HepG2 (cell line): ENCODE measurements around the gene SLC44A4. TPM values are rescaled to one million over a fixed set of nuclear protein-coding genes. Genes with fewer than 3 reads are reported as not detected.
"Not testable (repeated sequence)": the region's sequence is repeated elsewhere in the genome, so short reads cannot be mapped to it uniquely, and the experiment has no call there.

Source experiments
- ATAC-seq: fragments of 200-7000 bp; cut with Tn5 transposase; 3 replicates; pipeline ENCODE4 v1.9.1; 2020; ENCODE audit warnings: mild to moderate bottlenecking, moderate library complexity
- BruUV-seq: library from RNA; stranded (reverse); fragments of 400-500 nt; replicated peaks from 2 replicates; lab custom pipeline; 2021; lab: Mats Ljungman, UMichigan
- CTCF ChIA-PET: fragments of 300-600 bp; formaldehyde crosslinking; extraction: SDS; loops from one replicate; lab custom pipeline; 2021; ENCODE audit warnings: low total read pairs, inconsistent platforms, low intra/inter-chr PET ratio; lab: Yijun Ruan, JAX
- POLR2A ChIA-PET: fragments of 350-600 bp; sonication (Branson Sonifier 250); formaldehyde crosslinking; loops from one replicate; lab custom pipeline; 2020; ENCODE audit warnings: antibody characterized with exemption, inconsistent platforms; lab: Yijun Ruan, JAX
- DNase-seq: peaks from one replicate; pipeline ENCODE4 v3.0.0-alpha.2; 2015; ENCODE audit warnings: low spot score
- FAIRE-seq: peaks from 3 replicates; lab custom pipeline; 2011; peaks lifted over from hg19 to GRCh38; lab: Jason Lieb, UNC
- H2AFZ ChIP-seq: one replicate; pipeline ENCODE4 v1.6.1; 2011; ENCODE audit warnings: low read length, inconsistent platforms
- H3K27ac ChIP-seq: fragments of 300-600 bp; 3 replicates; pipeline ENCODE4 v1.8.0; 2011; ENCODE audit warnings: mixed run types, mild to moderate bottlenecking, mixed read lengths, low read length, inconsistent platforms; ENCODE audit not compliant: insufficient read depth; ENCODE audit errors: extremely low read length
- H3K27me3 ChIP-seq, 2 experiments: fragments of 200-600 bp in 1 of 2; 2 replicates in 1 of 2; 3 replicates in 1 of 2; pipeline versions ENCODE4 v1.6.0 to v1.8.0; 2011; ENCODE audit warnings: low read length in 2 of 2, mild to moderate bottlenecking in 2 of 2, moderate library complexity in 2 of 2, inconsistent platforms in 1 of 2; ENCODE audit not compliant: insufficient read depth in 2 of 2, control insufficient read depth in 1 of 2
- H3K36me3 ChIP-seq, 2 experiments: fragments of 200-600 bp in 1 of 2; replicated peaks in 1 of 2; 2 replicates in 1 of 2; 3 replicates in 1 of 2; pipeline versions ENCODE4 v1.5.1 to v1.8.0; 2011; ENCODE audit warnings: low read length in 2 of 2, inconsistent platforms in 1 of 2; ENCODE audit not compliant: insufficient read depth in 2 of 2, control insufficient read depth in 1 of 2
- H3K4me1 ChIP-seq: 2 replicates; pipeline ENCODE4 v1.5.1; 2012; ENCODE audit warnings: low read length, inconsistent platforms; ENCODE audit not compliant: insufficient read depth
- H3K4me2 ChIP-seq: 2 replicates; pipeline ENCODE4 v1.6.0; 2011; ENCODE audit warnings: low read depth, low read length, inconsistent platforms
- H3K4me3 ChIP-seq, 3 experiments: fragments of 200-600 bp in 1 of 3; sonication (generic), shearing (Covaris generic) in 1 of 3; replicated peaks in 1 of 3; 2 replicates each; pipeline ENCODE4 v1.5.1; 2011 to 2016; ENCODE audit warnings: low read length in 3 of 3, inconsistent platforms in 2 of 3, low read depth in 2 of 3, mild to moderate bottlenecking in 2 of 3, control low read depth in 1 of 3, mixed read lengths in 1 of 3; ENCODE audit not compliant: insufficient read depth in 1 of 3
- H3K79me2 ChIP-seq: one replicate; pipeline ENCODE4 v1.6.1; 2011; ENCODE audit warnings: low read length, inconsistent platforms; ENCODE audit not compliant: insufficient read depth
- H3K9ac ChIP-seq: 2 replicates; pipeline ENCODE4 v1.6.0; 2011; ENCODE audit warnings: mild to moderate bottlenecking, low read depth, low read length, inconsistent platforms; ENCODE audit not compliant: insufficient read depth
- H3K9me3 ChIP-seq: 2 replicates; pipeline ENCODE4 v1.5.1; 2012; ENCODE audit warnings: mild to moderate bottlenecking, low read length
- H4K20me1 ChIP-seq: 2 replicates; pipeline ENCODE4 v1.6.0; 2011; ENCODE audit warnings: inconsistent platforms, mild to moderate bottlenecking, low read length, moderate library complexity; ENCODE audit not compliant: insufficient read depth
- HNF4A ChIP-seq: sonication (generic); formaldehyde crosslinking; IDR thresholded peaks from 2 replicates; pipeline ENCODE4 v1.4.0; 2020; ENCODE audit warnings: missing genetic modification reagents
- KMT2B ChIP-seq: IDR thresholded peaks from 2 replicates; pipeline ENCODE4 v1.6.1; 2016; ENCODE audit warnings: missing genetic modification reagents, missing compliant biosample characterization
- NFYC ChIP-seq: IDR thresholded peaks from 2 replicates; pipeline ENCODE4 v1.6.1; 2016; ENCODE audit warnings: missing genetic modification reagents, missing compliant biosample characterization
- PCBP1 ChIP-seq: fragments of 200-400 bp; formaldehyde crosslinking; IDR thresholded peaks from 2 replicates; pipeline ENCODE4 v1.6.1; 2017; ENCODE audit warnings: mild to moderate bottlenecking, low read depth, low read length, borderline replicate concordance
- STAT5B ChIP-seq: sonication (generic); formaldehyde crosslinking; IDR thresholded peaks from 2 replicates; pipeline ENCODE4 v1.4.0; 2020; ENCODE audit warnings: missing genetic modification reagents
- THAP11 ChIP-seq: IDR thresholded peaks from 2 replicates; pipeline ENCODE4 v1.6.1; 2016; ENCODE audit warnings: missing biosample characterization, missing genetic modification reagents
- TMF1 ChIP-seq: sonication (generic); formaldehyde crosslinking; IDR thresholded peaks from 2 replicates; pipeline ENCODE4 v1.8.1; 2022; ENCODE audit warnings: low read depth, missing genetic modification reagents
- TOE1 ChIP-seq: sonication (generic); formaldehyde crosslinking; IDR thresholded peaks from 2 replicates; pipeline ENCODE4 v1.4.0; 2020; ENCODE audit warnings: mild to moderate bottlenecking, missing genetic modification reagents
- ZBTB1 ChIP-seq: sonication (generic); formaldehyde crosslinking; IDR thresholded peaks from 2 replicates; pipeline ENCODE4 v1.4.0; 2020; ENCODE audit warnings: missing genetic modification reagents, borderline replicate concordance
- ZKSCAN5 ChIP-seq: sonication (generic); formaldehyde crosslinking; IDR thresholded peaks from 2 replicates; pipeline ENCODE4 v1.5.1; 2020; ENCODE audit warnings: mild to moderate bottlenecking, missing genetic modification reagents
- ZNF180 ChIP-seq: sonication (generic); formaldehyde crosslinking; IDR thresholded peaks from 2 replicates; pipeline ENCODE4 v1.4.0; 2020; ENCODE audit warnings: low read depth, missing genetic modification reagents, borderline replicate concordance
- ZNF292 ChIP-seq: sonication (generic); formaldehyde crosslinking; IDR thresholded peaks from 2 replicates; pipeline ENCODE4 v1.8.1; 2022; ENCODE audit warnings: mild to moderate bottlenecking, low read depth, missing genetic modification reagents, borderline replicate concordance
- ZNF414 ChIP-seq: sonication (generic); formaldehyde crosslinking; IDR thresholded peaks from 2 replicates; pipeline ENCODE4 v1.5.0; 2020; ENCODE audit warnings: missing genetic modification reagents
- ZNF460 ChIP-seq: sonication (generic); formaldehyde crosslinking; IDR thresholded peaks from 2 replicates; pipeline ENCODE4 v1.5.1; 2020; ENCODE audit warnings: missing genetic modification reagents, mild to moderate bottlenecking, borderline replicate concordance
- WGBS: methylation state at CpG from one replicate; pipeline ENCODE4 v1.1.6; 2017; ENCODE audit warnings: low lambda C conversion rate; 5-methylcytosine and 5-hydroxymethylcytosine counted together
- in situ Hi-C: cut with HindIII; loops from 2 replicates; pipeline ENCODE4 v1.10.0; 2017; ENCODE audit warnings: low pct_unique_long_range_greater_than_20kb; ENCODE audit not compliant: extremely low pct_ligation_motif_present
- intact Hi-C: fragments of 100-400 bp; cut with micrococcal nuclease; formaldehyde crosslinking; loops from one replicate; pipeline ENCODE4 v1.10.0; 2022; ENCODE audit not compliant: unreplicated experiment
- polyA plus RNA-seq, 8 experiments: library from polyadenylated mRNA; depleted of rRNA in 3 of 8; stranded (reverse) in 7 of 8; unstranded in 1 of 8; fragments of >200 nt; fragmentation: Illumina TruSeq in 4 of 8; extraction: Trizol in 4 of 8; gene quantifications; 2 replicates each; pipeline versions ENCODE4 v1.2.1 to v1.2.3, GENCODE V29; 2011 to 2016; ENCODE audit warnings: low read depth in 4 of 8, missing spikeins in 1 of 8, mixed read lengths in 1 of 8; ENCODE audit not compliant: insufficient read depth in 1 of 8
- total RNA-seq, 5 experiments: library from RNA; depleted of rRNA; stranded (reverse); fragments of >200 nt; fragmentation: Illumina TruSeq; extraction: Trizol; gene quantifications; 2 replicates each; pipeline ENCODE4 v1.2.3, GENCODE V29; 2016; ENCODE audit warnings: low read depth in 1 of 5

SLC44A4 gene
- total and polyA plus RNA-seq, 2 of the 13 experiments (the other 11 are each of a cell fraction or from before 2014, with no cell fraction given) = 3.5 to 5.9 TPM

- H3K79me2 ChIP-seq, H3K27me3 ChIP-seq, DNase-seq, H3K9me3 ChIP-seq, ATAC-seq, H2AFZ ChIP-seq, H3K36me3 ChIP-seq, BruUV-seq, FAIRE-seq, intact Hi-C loops, CTCF ChIA-PET, H4K20me1 ChIP-seq, H3K27ac ChIP-seq, H3K9ac ChIP-seq: not testable (repeated sequence)
- Histone ChIP-seq H3K4me2 (peak overlapping the region; percentile 68), H3K4me3 (peak overlapping the region in 1 of 3 experiments; percentile 25; a peak in 1 of 6 replicates)
- POLR2A ChIA-PET = interaction anchor here (0.7 to 3.9 kb wide), 15 partner anchors 9 to 254 kb away, joined by 3 to 31 read pairs (median 6); partner anchors contain the start of genes BAG6, C2, CFB and DXO
- in situ Hi-C loops = loop anchor here (25.0 kb wide), 1 partner anchor 1056 kb away; the partner anchor contains the start of genes BRD2 and HLA-DMA
- 12% methylated on average over 8 of the region's 8 CpGs for WGBS
- TF ChIP-seq ZNF460 (peak; percentile 43), ZNF414 (CRISPR knock-in tag) (0 out of 2 replicates have a peak, but pooled peaks have one; percentile 3)
- TF ChIP-seq, all 625 proteins: peak for 2; not testable (repeated sequence) for 623
- H3K4me1 ChIP-seq = peaks cover 61% of the 10 kb centered on the region
These were observed 27.9 kb upstream of the SLC44A4 start for GRCh38 chr6:31906727-31907126.

GRCh38 chr6:31906122-31906521, 27.3 kb upstream of the SLC44A4 start:
- intact Hi-C loops = no loop called here
- DNase-seq (no peak), ATAC-seq (no peak)
- BruUV-seq = no TSS peak
- Histone ChIP-seq H4K20me1 (no peaks in the 10 kb centered on the region), H2AFZ (no peak overlapping the region)
- in situ Hi-C loops = loop anchor here (25.0 kb wide), 1 partner anchor 1056 kb away; the partner anchor contains the start of genes BRD2 and HLA-DMA
- TF ChIP-seq ZNF292 (CRISPR knock-in tag) = no peak
- no peak for TF ChIP-seq ZKSCAN5 (CRISPR knock-in tag)
- TF ChIP-seq ZBTB1 (CRISPR knock-in tag) = no peak
- TF ChIP-seq PCBP1 = no peak
- TF ChIP-seq ZNF180 (CRISPR knock-in tag) = no peak
- TF ChIP-seq HNF4A (CRISPR knock-in tag) = no peak
- TF ChIP-seq KMT2B (CRISPR knock-in tag) = no peak
- no peak for TF ChIP-seq TMF1 (CRISPR knock-in tag)
- TF ChIP-seq THAP11 (CRISPR knock-in tag) = no peak
- no peak for TF ChIP-seq NFYC (CRISPR knock-in tag)
- TF ChIP-seq STAT5B (CRISPR knock-in tag) = no peak
- TF ChIP-seq TOE1 (CRISPR knock-in tag) = no peak
- TF ChIP-seq, all 625 proteins: peak for 0
- no peaks in the 10 kb centered on the region for H3K79me2 ChIP-seq
- no peaks in the 10 kb centered on the region for H3K36me3 ChIP-seq
- H3K9ac ChIP-seq = no peak overlapping the region
- no peak overlapping the region for H3K27ac ChIP-seq
- H3K4me3 ChIP-seq = no peak overlapping the region; a peak in 1 of 6 replicates
- peaks cover 1 to 6% of the 10 kb centered on the region in 2 experiments; a peak in 1 of 5 replicates for H3K27me3 ChIP-seq
- H3K4me1 ChIP-seq = peaks cover 59% of the 10 kb centered on the region
- ChIA-PET CTCF (no interaction called here), POLR2A (interaction anchor here (0.9 to 3.9 kb wide), 6 partner anchors 21 to 79 kb away, joined by 3 to 27 read pairs (median 4); partner anchors contain the start of genes C2, HSPA1B and NEU1)
- 60% methylated on average over 4 of the region's 4 CpGs for WGBS
- no peaks in the 10 kb centered on the region for H3K9me3 ChIP-seq
- FAIRE-seq = no peak
- peak overlapping the region; percentile 68; the same call in 1 of the 2 replicates for H3K4me2 ChIP-seq
